HCT116 (cell line): ENCODE measurements around the gene PANK4.

Source experiments
- MAX ChIP-seq: IDR thresholded peaks from 2 replicates; pipeline ENCODE4 v1.6.1; 2012
- TF ChIP-seq, protein P1 (sequence below), 3 experiments: fragments of 200-600 bp in 1 of 3; sonication (generic) in 1 of 3; IDR thresholded peaks in 2 of 3; conservative IDR thresholded peaks in 1 of 3; 2 replicates each; pipeline ENCODE4 v1.5.1; 2012 to 2017; ENCODE audit warnings: low read depth in 2 of 3, low read length in 2 of 3, antibody characterized with exemption in 1 of 3, borderline replicate concordance in 1 of 3, control low read depth in 1 of 3, mild to moderate bottlenecking in 1 of 3, mixed read lengths in 1 of 3, mixed run types in 1 of 3, moderate library complexity in 1 of 3; ENCODE audit not compliant: insufficient read depth in 1 of 3

GRCh38 chr1:2523191-2523890, 3.1 kb downstream of the PANK4 start:
- TF ChIP-seq, protein P1, sequence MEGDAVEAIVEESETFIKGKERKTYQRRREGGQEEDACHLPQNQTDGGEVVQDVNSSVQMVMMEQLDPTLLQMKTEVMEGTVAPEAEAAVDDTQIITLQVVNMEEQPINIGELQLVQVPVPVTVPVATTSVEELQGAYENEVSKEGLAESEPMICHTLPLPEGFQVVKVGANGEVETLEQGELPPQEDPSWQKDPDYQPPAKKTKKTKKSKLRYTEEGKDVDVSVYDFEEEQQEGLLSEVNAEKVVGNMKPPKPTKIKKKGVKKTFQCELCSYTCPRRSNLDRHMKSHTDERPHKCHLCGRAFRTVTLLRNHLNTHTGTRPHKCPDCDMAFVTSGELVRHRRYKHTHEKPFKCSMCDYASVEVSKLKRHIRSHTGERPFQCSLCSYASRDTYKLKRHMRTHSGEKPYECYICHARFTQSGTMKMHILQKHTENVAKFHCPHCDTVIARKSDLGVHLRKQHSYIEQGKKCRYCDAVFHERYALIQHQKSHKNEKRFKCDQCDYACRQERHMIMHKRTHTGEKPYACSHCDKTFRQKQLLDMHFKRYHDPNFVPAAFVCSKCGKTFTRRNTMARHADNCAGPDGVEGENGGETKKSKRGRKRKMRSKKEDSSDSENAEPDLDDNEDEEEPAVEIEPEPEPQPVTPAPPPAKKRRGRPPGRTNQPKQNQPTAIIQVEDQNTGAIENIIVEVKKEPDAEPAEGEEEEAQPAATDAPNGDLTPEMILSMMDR (IDR thresholded peaks at IDR 0.05 in 2 of 3, conservative IDR thresholded peaks at IDR 0.05 in 1 of 3; ENCODE audit: borderline replicate concordance in 1 of 3, insufficient read depth in 1 of 3, low read depth in 2 of 3, low read length in 2 of 3), result no peak
- no peak for TF ChIP-seq MAX
